HS-27A (cell line): Measurements from ENCODE around the gene MTRR.
A peak's percentile ranks its signal among the peaks of the same experiment; 100 is the strongest.
"Not testable (repeated sequence)": the region's sequence is repeated elsewhere in the genome, so short reads cannot be mapped to it uniquely, and the experiment has no call there.

Source experiments
- DNase-seq: peaks from one replicate; pipeline ENCODE4 v3.0.0-alpha.2; 2012; ENCODE audit warnings: low read depth, missing footprints

The MTRR gene

GRCh38 chr5:7897014-7897600 is 28.2 kb downstream of the MTRR start:
- no peak for DNase-seq

GRCh38 chr5:7902201-7902600 is 33.3 kb downstream of the MTRR start:
- DNase-seq: no peak

GRCh38 chr5:7902666-7903625 is 34.0 kb downstream of the MTRR start:
- no peak for DNase-seq

- DNase-seq: peak; percentile 66
Measured at GRCh38 chr5:7904170-7904569, 35.2 kb downstream of the MTRR start.

- DNase-seq: no peak
Measured at GRCh38 chr5:7907612-7908011, 38.7 kb downstream of the MTRR start.

- no peak for DNase-seq
Measured at GRCh38 chr5:7908317-7908716, 39.4 kb downstream of the MTRR start.

- DNase-seq: no peak
Measured at GRCh38 chr5:7910738-7911428, 41.9 kb downstream of the MTRR start.

- DNase-seq: not testable (repeated sequence)
Measured at GRCh38 chr5:7911429-7911771, 42.5 kb downstream of the MTRR start.

GRCh38 chr5:7916171-7916804 is 47.3 kb downstream of the MTRR start:
- no peak for DNase-seq

GRCh38 chr5:7917130-7918123 is 48.5 kb downstream of the MTRR start:
- no peak for DNase-seq

- peak; percentile 40 for DNase-seq
Measured at GRCh38 chr5:7925961-7926695, 57.2 kb downstream of the MTRR start.

- no peak for DNase-seq
Measured at GRCh38 chr5:7926720-7927119, 57.8 kb downstream of the MTRR start.

- peak; percentile 26 for DNase-seq
Measured at GRCh38 chr5:7927466-7928375, 58.8 kb downstream of the MTRR start.

GRCh38 chr5:7930011-7930410 is 61.1 kb downstream of the MTRR start:
- no peak for DNase-seq

- no peak for DNase-seq
Measured at GRCh38 chr5:7941692-7942091, 72.7 kb downstream of the MTRR start.

GRCh38 chr5:7947301-7947700 is 78.4 kb downstream of the MTRR start:
- no peak for DNase-seq
